Retinal pigment epithelial cell (primary cell): ENCODE results near the gene NOX5.

Source experiments
- DNase-seq: peaks from one replicate; pipeline ENCODE4 v3.0.0-alpha.2; 2010; ENCODE audit warnings: low read depth
- H3K4me3 ChIP-seq: 2 replicates; pipeline ENCODE4 v1.5.1; 2011; ENCODE audit warnings: mild to moderate bottlenecking, low read length, control low read depth, moderate library complexity
- CTCF ChIP-seq: conservative IDR thresholded peaks from 2 replicates; pipeline ENCODE4 v1.5.1; 2011; ENCODE audit warnings: low read depth, low read length, control low read depth, inconsistent platforms

NOX5 gene

GRCh38 chr15:69046781-69047180 is 32.3 kb downstream of the NOX5 start:
- no peak overlapping the region for H3K4me3 ChIP-seq
- TF ChIP-seq CTCF, result no peak
- DNase-seq, result no peak

- TF ChIP-seq CTCF, result no peak
- H3K4me3 ChIP-seq, result no peak overlapping the region
- no peak for DNase-seq
These were observed 35.5 kb downstream of the NOX5 start for GRCh38 chr15:69049976-69050375.

- no peak for TF ChIP-seq CTCF
- no peak for DNase-seq
These were observed 40.8 kb downstream of the NOX5 start for GRCh38 chr15:69055251-69055650.

GRCh38 chr15:69056365-69056764 is 41.9 kb downstream of the NOX5 start:
- DNase-seq, result no peak
- no peak for TF ChIP-seq CTCF
- no peak overlapping the region for H3K4me3 ChIP-seq

More at GRCh38 chr15:69055251-69055650, 40.8 kb downstream of the NOX5 start:
- H3K4me3 ChIP-seq, result no peak overlapping the region

- no peak overlapping the region for H3K4me3 ChIP-seq
- peak; percentile 55 for DNase-seq
- TF ChIP-seq CTCF, result peak; percentile 81
These were observed 44.5 kb downstream of the NOX5 start for GRCh38 chr15:69058830-69059556.

- DNase-seq, result no peak
- no peak overlapping the region for H3K4me3 ChIP-seq
- TF ChIP-seq CTCF, result no peak
These were observed 45.1 kb downstream of the NOX5 start for GRCh38 chr15:69059557-69059943.

GRCh38 chr15:69060041-69060481 is 45.6 kb downstream of the NOX5 start:
- no peak for TF ChIP-seq CTCF
- H3K4me3 ChIP-seq, result no peak overlapping the region
- no peak for DNase-seq
